Measurements from ENCODE around the gene KHSRP. TPM values are rescaled to one million over a fixed set of nuclear protein-coding genes. Genes with fewer than 3 reads are reported as not detected.
"Not testable (repeated sequence)": the region's sequence is repeated elsewhere in the genome, so short reads cannot be mapped to it uniquely, and the experiment has no call there.

Gene KHSRP
- total RNA-seq, 1 experiment from 2014 or later, result 82.7 TPM

DNA sequence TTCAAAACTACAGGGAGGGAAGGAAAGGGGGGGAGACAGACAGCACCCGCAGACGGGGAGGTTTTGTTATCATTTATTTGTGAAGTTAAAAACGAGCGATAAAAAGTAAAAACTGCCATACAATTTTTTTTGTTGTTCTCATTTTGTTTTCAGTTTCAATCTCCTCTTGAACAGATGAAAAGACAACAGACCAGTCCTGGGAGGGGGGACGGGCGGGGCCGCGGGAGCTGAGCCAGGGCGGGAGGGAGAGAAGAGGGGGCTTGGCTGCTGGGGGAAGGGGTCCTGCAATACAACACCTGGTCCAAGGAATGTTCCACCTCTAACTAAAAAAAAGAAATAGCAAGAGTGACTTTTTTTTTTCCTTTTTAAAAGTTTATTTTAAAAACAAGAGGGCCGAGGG lies 11.3 kb downstream of the KHSRP start:
- H3K27me3 ChIP-seq, result no peaks in the 10 kb centered on the region
- H3K4me3 ChIP-seq, result no peak overlapping the region
- peaks cover 19% of the 10 kb centered on the region for H3K36me3 ChIP-seq
- DNase-seq, result no peak
- no peaks in the 10 kb centered on the region for H3K9me3 ChIP-seq

DNA sequence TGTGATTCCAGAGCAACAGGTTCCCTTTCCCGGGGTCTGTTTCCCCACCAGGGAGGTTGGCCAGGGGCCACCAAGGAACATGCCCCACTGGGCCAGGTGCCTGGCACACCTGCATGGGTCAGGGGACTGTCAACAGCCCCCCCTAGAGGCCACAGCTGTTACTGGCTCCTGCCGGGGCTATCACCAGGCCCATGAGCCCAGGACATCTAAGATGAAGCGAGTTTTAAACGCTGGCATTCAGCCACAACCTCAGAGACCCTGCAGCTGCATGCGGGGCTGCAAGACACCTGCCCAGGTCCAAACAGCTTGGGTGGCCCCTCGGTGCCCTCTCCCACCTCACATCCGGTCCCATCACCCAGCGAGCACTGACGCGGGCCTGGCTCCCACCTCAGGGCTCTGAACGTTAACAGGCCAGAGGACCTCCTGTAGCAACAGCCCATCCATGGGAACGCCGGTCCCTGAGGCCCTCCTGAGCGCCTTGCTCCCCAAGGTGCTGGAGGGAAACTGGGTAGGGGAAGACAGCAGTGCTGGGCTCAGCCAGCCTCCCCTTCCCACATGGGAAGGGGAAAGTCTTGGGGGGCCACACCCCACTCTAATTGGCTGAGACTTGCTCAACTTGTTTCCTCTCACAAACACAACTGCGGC lies 12.0 kb downstream of the KHSRP start:
- no peak for DNase-seq
- Histone ChIP-seq H3K9me3 (no peaks in the 10 kb centered on the region), H3K36me3 (peaks cover 12% of the 10 kb centered on the region), H3K4me3 (no peak overlapping the region), H3K27me3 (no peaks in the 10 kb centered on the region)

DNA sequence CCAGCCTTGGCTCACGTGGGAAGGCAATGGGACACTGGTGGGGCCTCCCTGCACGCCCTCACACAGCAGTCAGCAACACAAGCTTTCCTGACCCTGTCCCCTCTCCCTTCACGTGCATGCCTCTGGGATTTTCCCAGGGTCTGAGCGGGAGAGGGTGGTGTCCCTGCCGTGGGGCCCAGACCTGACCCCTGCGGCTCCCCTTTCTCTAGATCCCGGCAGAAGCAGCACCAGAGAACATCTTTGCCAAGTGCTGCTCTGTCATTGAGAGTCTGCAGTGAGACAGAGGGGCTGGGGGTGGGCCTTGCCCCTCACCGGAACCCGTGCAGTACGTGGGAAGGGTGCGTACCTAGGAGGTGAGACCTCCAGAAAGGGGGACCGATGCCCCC lies 12.6 kb downstream of the KHSRP start:
- no peak for DNase-seq
- Histone ChIP-seq H3K27me3 (no peaks in the 10 kb centered on the region), H3K4me3 (no peak overlapping the region), H3K9me3 (no peaks in the 10 kb centered on the region), H3K36me3 (peaks cover 10% of the 10 kb centered on the region)

GRCh38 chr19:6409346-6409745 lies 15.3 kb downstream of the KHSRP start:
- Histone ChIP-seq H3K36me3 (peaks cover 2% of the 10 kb centered on the region; the same call in 1 of the 2 replicates), H3K27me3 (no peaks in the 10 kb centered on the region), H3K4me3 (no peak overlapping the region), H3K9me3 (no peaks in the 10 kb centered on the region)
- no peak for DNase-seq

- no peak for DNase-seq
- Histone ChIP-seq H3K27me3 (no peaks in the 10 kb centered on the region), H3K9me3 (no peaks in the 10 kb centered on the region), H3K36me3 (no peaks in the 10 kb centered on the region), H3K4me3 (no peak overlapping the region)
These were observed 18.2 kb downstream of the KHSRP start for GRCh38 chr19:6406401-6406800.

DNA sequence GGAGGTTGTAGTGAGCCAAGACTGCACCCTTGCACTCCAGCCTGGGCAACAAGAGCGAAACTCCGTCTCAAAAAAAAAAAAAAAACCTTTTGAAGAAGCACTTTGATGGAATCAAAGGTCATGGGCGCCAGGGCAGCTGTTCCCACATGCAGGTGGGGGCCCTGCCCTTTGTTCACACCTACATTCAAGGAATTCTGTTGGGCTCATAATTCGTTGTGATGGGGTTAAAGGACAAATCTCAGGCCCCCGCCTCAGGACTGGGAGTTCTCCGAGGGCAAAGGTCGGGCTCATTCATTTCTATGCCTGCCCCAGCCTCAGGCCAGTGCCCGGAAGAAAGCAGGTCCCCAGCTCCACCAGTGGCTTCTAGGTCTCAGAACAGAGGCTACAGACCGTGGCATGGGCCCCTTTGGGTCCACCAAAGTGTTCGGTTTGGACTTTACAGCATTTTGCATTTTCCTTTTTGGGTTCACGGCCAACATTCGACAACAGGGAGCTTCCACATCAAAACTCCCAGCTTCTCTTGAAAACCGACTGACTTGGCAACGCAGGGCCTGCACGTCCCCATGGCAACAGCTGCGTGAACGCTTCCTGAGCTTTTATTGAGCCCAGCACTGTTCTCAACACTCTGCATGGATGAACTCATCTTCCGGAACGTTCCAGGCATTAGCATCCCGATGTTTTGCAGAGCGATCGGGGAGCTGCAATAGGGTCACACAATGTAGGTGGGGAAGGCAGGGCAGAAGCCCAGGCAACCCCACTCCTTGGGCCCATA lies 21.6 kb downstream of the KHSRP start:
- no peak for DNase-seq
- H3K4me3 ChIP-seq, result no peak overlapping the region
- no peaks in the 10 kb centered on the region for H3K9me3 ChIP-seq
- no peaks in the 10 kb centered on the region for H3K27me3 ChIP-seq
- H3K36me3 ChIP-seq, result no peaks in the 10 kb centered on the region

GRCh38 chr19:6402058-6402457 lies 22.6 kb downstream of the KHSRP start:
- Histone ChIP-seq H3K36me3 (no peaks in the 10 kb centered on the region), H3K27me3 (no peaks in the 10 kb centered on the region), H3K4me3 (no peak overlapping the region), H3K9me3 (no peaks in the 10 kb centered on the region)
- no peak for DNase-seq

DNA sequence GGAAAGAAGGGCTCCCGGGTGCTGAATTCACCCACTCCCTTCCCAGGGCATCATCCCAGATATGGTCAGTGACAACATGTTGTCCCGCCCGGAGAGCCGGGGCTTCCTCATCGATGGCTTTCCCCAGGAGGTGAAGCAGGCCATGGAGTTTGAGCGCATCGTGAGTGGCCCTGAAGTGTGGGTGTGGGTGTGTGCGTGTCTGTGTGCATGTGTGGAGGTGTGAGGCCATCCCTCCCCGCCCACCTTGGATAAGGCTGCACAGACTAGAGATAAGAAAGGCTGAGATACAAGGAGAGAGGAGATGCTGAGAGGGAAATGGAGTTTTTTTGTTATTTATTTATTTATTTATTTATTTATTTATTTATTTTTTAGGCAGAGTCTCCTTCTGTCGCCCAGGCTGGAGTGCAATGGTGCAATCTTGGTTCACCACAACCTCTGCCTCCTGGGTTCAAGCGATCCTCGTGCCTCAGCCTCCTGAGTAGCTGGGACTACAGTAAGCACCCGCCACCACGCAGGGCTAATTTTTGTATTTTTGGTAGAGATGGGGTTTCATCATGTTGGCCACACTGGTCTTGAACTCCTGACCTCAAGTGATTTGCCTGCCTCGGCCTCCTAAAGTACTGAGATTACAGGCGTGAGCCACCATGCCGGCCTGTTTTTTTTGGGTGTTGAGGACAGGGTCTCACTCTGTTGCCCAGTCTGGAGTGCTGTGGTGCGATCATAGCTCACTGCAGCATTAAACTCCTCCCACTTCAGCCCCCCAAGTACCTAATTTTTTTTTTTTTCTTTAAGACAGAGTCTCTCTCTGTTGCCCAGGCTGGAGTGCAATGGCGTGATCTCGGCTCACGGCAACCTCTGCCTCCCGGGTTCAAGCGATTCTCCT lies 24.3 kb downstream of the KHSRP start:
- H3K9me3 ChIP-seq, H3K36me3 ChIP-seq, H3K27me3 ChIP-seq, H3K4me3 ChIP-seq, DNase-seq: not testable (repeated sequence)

- no peak for DNase-seq
- H3K4me3 ChIP-seq, result no peak overlapping the region
- H3K9me3 ChIP-seq, result no peaks in the 10 kb centered on the region
- H3K36me3 ChIP-seq, result peaks cover 6% of the 10 kb centered on the region
- no peaks in the 10 kb centered on the region for H3K27me3 ChIP-seq
These were observed 28.3 kb downstream of the KHSRP start for GRCh38 chr19:6396305-6396704.

GRCh38 chr19:6394831-6395230 lies 29.8 kb downstream of the KHSRP start:
- H3K9me3 ChIP-seq, result no peaks in the 10 kb centered on the region
- no peak for DNase-seq
- H3K27me3 ChIP-seq, result no peaks in the 10 kb centered on the region
- H3K4me3 ChIP-seq, result no peak overlapping the region
- H3K36me3 ChIP-seq, result peaks cover 6% of the 10 kb centered on the region

GRCh38 chr19:6393983-6394412 lies 30.6 kb downstream of the KHSRP start:
- no peak for DNase-seq
- Histone ChIP-seq H3K27me3 (no peaks in the 10 kb centered on the region), H3K9me3 (no peaks in the 10 kb centered on the region), H3K36me3 (peaks cover 9% of the 10 kb centered on the region), H3K4me3 (peak overlapping the region; percentile 78)

DNA sequence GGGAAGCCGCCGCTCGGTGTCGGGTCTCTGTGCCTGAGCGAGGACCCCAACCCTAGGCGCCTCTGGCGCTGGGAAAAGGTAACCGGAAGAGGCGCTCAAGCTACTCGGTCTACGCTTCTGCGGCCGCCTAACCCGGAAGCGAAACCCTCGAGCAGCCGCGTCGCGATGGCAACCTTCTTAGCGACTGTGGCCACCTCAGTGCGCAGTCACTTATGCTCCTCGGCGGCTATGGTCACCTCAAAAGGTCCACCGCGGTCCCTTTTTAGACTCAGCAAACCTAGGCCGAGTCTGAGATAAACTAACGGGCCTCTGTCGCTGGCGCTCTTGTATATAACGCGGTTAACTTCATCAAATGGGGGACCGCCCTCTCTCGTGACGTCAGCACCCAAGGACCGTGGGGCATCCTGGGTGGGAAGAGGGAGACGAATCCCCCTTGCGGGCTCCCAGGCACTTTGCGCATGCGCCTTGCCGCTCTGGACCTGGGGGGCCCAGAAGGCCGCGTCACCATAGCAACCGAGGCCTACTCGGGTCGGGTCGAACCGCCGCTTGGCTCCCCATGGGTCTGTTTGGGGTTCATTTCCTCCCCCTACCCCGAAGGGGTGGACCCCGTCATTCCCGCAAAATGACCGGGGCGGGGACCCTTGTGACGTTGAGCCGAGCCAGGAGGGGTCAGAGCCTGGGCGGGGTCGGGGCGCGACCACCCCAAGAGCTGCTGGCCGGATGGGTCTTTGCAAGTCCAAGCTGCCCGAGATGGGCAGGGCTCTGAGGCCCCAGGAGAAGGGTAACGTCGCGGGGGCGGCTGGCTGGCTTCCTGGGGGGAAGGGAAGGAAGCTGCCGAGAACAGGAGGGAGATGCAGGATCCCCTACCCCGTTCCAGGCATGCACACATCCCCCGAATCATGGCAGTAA lies 31.3 kb downstream of the KHSRP start, which contains the start of gene GTF2F1:
Gene GTF2F1 (minus strand): TSS at position 91 of the 909 bp plus-strand sequence. CDS start 169 bp downstream, outside the sequence.
- DNase-seq, result peak; percentile 85
- Histone ChIP-seq H3K36me3 (peaks cover 12% of the 10 kb centered on the region), H3K27me3 (no peaks in the 10 kb centered on the region), H3K4me3 (peak within 1 kb of the TSS; percentile 78), H3K9me3 (no peaks in the 10 kb centered on the region)

GRCh38 chr19:6392221-6393073 lies 32.2 kb downstream of the KHSRP start:
- no peak for DNase-seq
- H3K36me3 ChIP-seq, result peaks cover 12% of the 10 kb centered on the region
- H3K4me3 ChIP-seq, result peak overlapping the region; percentile 78
- no peaks in the 10 kb centered on the region for H3K27me3 ChIP-seq
- H3K9me3 ChIP-seq, result no peaks in the 10 kb centered on the region

GRCh38 chr19:6387372-6387771 lies 37.2 kb downstream of the KHSRP start:
- DNase-seq, result no peak
- H3K36me3 ChIP-seq, result peaks cover 12% of the 10 kb centered on the region

DNA sequence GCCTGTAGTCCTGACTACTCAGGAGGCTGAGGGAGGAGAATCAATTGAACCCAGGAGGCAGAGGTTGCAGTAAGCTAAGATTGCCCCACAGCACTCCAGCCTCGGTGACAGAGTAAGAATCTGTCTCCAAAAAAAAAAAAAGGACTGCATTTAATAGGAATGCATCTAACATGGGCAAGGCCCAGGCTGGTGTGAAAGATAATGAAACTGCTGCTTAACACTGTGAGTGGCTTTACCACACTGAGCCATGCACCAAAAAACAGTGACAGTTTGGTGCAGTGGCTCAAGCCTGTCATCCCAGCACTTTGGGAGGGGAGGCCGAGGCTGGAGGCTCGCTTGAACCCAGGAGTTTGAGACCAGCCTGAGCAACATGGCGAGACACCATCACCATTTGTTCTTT lies 40.2 kb downstream of the KHSRP start:
- Histone ChIP-seq H3K9me3 (no peaks in the 10 kb centered on the region), H3K4me3 (no peak overlapping the region), H3K27me3 (no peaks in the 10 kb centered on the region), H3K36me3 (peaks cover 19% of the 10 kb centered on the region; the same call in 1 of the 2 replicates)
- DNase-seq, result no peak

More at GRCh38 chr19:6387372-6387771, 37.2 kb downstream of the KHSRP start:
- no peaks in the 10 kb centered on the region for H3K9me3 ChIP-seq
- H3K4me3 ChIP-seq, result no peak overlapping the region
- no peaks in the 10 kb centered on the region for H3K27me3 ChIP-seq

Data from MG63 (cell line).